ENCODE measurements around the gene P2RX1. TPM values are rescaled to one million over a fixed set of nuclear protein-coding genes. Genes with fewer than 3 reads are reported as not detected.
A peak's percentile ranks its signal among the peaks of the same experiment; 100 is the strongest.

Gene P2RX1
- total RNA-seq, 3 donors from 2014 or later = 2.5 to 4.9 (median 3.5) TPM

DNA sequence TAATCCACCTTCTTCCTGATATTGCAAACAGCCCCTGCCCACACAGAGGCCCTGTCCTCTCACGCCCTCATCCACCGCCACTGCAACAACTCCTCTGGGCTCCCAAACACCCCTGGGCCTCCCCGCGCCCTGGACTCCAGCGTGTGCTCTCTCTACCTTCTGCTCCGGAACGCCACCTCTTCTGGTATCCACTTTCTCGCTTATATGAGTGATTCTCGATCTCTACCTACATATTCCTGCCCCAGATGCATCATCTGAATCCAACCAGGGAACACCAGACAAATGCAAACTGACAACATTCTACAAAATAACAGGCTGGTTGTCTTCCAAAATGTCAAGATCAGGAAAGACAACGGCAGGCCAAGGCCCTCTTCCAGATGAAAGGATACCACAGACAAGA lies 42.4 kb downstream of the P2RX1 start:
- Histone ChIP-seq H3K9me3 (no peaks in the 10 kb centered on the region), H3K36me3 (ENCODE audit: low read depth) (no peaks in the 10 kb centered on the region), H3K4me1 (ENCODE audit: low read depth) (no peaks in the 10 kb centered on the region), H3K4me3 (no peak overlapping the region)
- no peak for ATAC-seq
- intact Hi-C loops (cut with DNase I, micrococcal nuclease) = no loop called here
- TF ChIP-seq CTCF (IDR thresholded peaks at IDR 0.05) = no peak
- DNase-seq = no peak

DNA sequence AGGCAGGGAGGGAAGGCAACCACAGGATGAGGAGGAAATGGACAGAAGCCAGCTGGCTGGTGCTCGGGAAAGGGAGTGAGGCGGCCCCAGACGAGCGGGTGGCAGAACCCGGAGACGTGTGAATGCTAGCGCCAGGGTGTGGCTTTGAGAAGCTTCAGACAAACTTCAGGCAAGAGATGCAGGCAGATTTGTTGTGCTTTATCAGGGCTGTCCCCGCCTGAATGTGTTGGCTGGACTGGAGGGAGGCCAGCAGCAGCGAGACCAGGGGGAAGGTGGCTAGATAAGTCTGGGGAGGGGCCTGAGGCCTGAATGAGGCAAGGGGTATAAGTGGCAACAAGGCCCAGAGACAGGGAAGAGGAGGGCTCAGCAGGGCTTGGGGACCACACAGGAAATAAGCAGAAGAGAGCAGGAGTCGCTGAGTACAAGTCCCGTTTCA lies 45.4 kb downstream of the P2RX1 start:
- Histone ChIP-seq H3K9me3 (no peaks in the 10 kb centered on the region), H3K4me3 (no peak overlapping the region), H3K36me3 (ENCODE audit: low read depth) (no peaks in the 10 kb centered on the region), H3K4me1 (ENCODE audit: low read depth) (no peaks in the 10 kb centered on the region)
- peak; percentile 77 for ATAC-seq
- peak; percentile 50 to 68 (median 53) for DNase-seq
- intact Hi-C loops (cut with DNase I, micrococcal nuclease) = no loop called here
- no peak for TF ChIP-seq CTCF (IDR thresholded peaks at IDR 0.05)

- Histone ChIP-seq H3K9me3 (no peaks in the 10 kb centered on the region), H3K36me3 (ENCODE audit: low read depth) (no peaks in the 10 kb centered on the region)
- intact Hi-C loops (cut with DNase I, micrococcal nuclease) = loop anchor here (5.0 to 10.0 kb wide), 2 partner anchors 47 to 140 kb away; partner anchors contain the start of gene P2RX1 (in 2 of the 2)
Observed at GRCh38 chr17:3867606-3868005, 48.7 kb downstream of the P2RX1 start.

GRCh38 chr17:3867106-3867505 lies 49.2 kb downstream of the P2RX1 start:
- Histone ChIP-seq H3K4me3 (no peak overlapping the region), H3K36me3 (ENCODE audit: low read depth) (no peaks in the 10 kb centered on the region), H3K4me1 (ENCODE audit: low read depth) (no peaks in the 10 kb centered on the region), H3K9me3 (no peaks in the 10 kb centered on the region)
- DNase-seq (no peak), ATAC-seq (no peak)
- no peak for TF ChIP-seq CTCF (IDR thresholded peaks at IDR 0.05)
- intact Hi-C loops (cut with DNase I, micrococcal nuclease) = loop anchor here (5.0 to 10.0 kb wide), 2 partner anchors 48 to 140 kb away; partner anchors contain the start of gene P2RX1 (in 2 of the 2)

More at GRCh38 chr17:3867606-3868005, 48.7 kb downstream of the P2RX1 start:
- no peak for ATAC-seq
- no peak for TF ChIP-seq CTCF (IDR thresholded peaks at IDR 0.05)
- DNase-seq = no peak
- no peak overlapping the region for H3K4me3 ChIP-seq
- no peaks in the 10 kb centered on the region for H3K4me1 ChIP-seq (ENCODE audit: low read depth)

DNA sequence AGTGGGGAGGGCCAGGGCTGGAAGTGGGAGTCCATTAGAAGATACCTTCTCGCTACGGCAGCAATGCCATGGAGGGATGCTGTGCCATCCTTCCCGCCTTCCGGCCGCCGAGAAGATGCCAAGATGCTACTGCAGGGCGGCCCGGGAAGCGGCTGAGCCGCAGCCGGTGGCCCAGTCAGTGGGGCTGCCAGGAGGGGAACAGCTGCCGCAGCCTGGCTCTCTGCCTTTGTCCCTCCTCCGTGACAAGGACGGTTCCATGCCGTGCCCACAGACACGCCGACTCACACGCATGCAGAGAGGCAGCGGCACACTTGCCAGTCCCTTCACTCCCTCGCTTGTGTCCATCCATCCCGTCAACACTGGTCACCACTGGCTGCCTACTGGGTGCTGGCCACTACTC lies 50.0 kb downstream of the P2RX1 start:
- ATAC-seq (no peak), DNase-seq (no peak)
- Histone ChIP-seq H3K36me3 (ENCODE audit: low read depth) (no peaks in the 10 kb centered on the region), H3K9me3 (no peaks in the 10 kb centered on the region), H3K4me1 (ENCODE audit: low read depth) (no peaks in the 10 kb centered on the region), H3K4me3 (no peak overlapping the region)
- intact Hi-C loops (cut with DNase I, micrococcal nuclease) = loop anchor here (5.0 to 10.0 kb wide), 2 partner anchors 49 to 141 kb away; partner anchors contain the start of gene P2RX1 (in 2 of the 2)
- no peak for TF ChIP-seq CTCF (IDR thresholded peaks at IDR 0.05)
